GM19238 (cell line): ENCODE data around the gene AGTR1.
"Not testable (repeated sequence)": the region's sequence is repeated elsewhere in the genome, so short reads cannot be mapped to it uniquely, and the experiment has no call there.

Experiments used
- DNase-seq: peaks from one replicate; pipeline ENCODE4 v3.0.0; 2011; ENCODE audit warnings: low spot score; ENCODE audit not compliant: insufficient read length

The AGTR1 gene

DNA sequence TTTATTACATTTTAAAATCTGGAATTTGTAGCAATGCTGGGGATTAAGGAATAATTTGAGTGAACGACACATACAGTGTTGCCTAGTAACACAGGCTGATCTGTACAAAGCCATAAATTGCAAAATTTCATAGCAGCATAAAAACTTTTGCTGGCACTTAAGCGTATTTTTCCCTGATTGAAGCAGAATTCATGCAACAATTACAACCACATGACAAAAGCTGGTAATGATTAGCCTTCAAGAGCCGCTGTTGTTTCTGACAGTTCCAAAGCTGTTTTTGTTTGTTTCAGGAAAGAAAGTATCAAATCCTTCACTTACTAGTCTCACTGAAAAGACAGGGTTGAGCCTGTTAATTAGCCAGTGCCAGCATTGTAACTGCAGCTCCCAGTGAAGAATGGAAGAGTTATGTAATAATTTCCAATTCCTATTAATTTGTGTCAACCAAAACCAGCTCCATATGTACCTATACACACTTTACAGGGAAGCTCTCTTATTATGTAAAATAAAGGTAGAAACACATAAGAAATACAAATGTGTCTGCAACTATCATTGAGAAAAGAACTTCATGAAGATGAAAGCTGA, 60.7 kb downstream of the AGTR1 start:
- no peak for DNase-seq

GRCh38 chr3:148759430-148759829, 61.7 kb downstream of the AGTR1 start:
- DNase-seq, result no peak

DNA sequence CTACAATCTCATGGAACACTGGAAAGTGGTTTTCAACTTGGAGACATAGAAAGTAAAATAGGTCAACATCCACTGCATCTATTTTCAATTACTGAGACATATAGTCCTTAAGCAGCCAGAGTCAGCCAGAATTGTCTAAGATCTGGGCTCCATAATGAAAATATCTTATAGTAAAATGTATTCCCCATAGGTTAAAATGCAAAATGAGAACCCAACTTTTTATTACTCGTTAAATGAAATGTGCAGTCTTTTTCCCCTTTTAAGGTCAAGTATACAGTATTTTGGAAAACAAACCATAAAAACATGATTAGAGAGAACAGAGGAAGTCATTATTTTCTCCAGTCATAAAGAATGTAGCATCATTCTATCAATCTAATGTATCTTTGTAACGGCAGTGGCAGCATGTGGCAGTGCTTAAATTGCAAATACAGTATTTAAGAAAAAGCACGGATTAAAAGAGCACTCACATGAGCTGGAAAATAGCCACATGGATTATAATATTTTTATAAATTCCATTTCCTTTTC, 65.5 kb downstream of the AGTR1 start:
- no peak for DNase-seq

- no peak for DNase-seq
These were observed 66.6 kb downstream of the AGTR1 start for GRCh38 chr3:148763986-148764935.

DNA sequence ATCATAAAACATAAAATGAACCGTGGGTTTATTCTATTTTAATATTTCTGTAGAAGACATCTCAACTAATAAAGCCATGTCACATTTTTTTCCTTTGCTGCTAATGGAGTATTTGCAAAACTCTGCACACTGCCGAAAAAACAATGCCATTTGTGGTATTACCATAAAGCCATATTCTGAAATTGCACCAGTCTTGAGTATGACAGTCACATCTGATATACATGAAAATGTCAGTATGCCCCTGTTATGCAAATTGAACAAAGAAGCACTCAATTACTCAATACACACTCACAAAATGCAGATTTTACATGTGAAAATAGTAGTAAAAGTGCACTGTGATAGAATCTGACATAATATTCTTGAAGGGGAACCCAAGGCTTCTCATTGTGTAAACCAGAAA, 74.7 kb downstream of the AGTR1 start:
- DNase-seq, result no peak

GRCh38 chr3:148772835-148773234, 75.1 kb downstream of the AGTR1 start:
- DNase-seq, result no peak

DNA sequence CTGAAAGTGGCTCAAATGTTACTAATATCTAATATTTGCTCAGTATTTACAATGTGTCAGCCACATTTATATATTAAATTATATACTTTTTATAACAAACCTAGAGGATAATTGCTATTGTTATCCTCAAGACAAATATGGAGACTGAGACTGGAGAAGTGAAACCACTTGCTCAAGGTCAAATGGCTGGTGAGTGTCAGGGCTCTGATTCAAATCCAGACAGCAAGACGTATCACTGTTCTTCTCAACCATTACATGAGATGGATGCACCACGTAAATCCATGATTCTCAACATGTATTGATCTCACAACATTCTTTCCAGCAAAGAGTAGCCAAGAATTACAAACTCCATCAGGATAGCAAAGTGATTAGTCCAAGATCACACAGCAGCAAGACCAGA, 76.1 kb downstream of the AGTR1 start:
- no peak for DNase-seq

DNA sequence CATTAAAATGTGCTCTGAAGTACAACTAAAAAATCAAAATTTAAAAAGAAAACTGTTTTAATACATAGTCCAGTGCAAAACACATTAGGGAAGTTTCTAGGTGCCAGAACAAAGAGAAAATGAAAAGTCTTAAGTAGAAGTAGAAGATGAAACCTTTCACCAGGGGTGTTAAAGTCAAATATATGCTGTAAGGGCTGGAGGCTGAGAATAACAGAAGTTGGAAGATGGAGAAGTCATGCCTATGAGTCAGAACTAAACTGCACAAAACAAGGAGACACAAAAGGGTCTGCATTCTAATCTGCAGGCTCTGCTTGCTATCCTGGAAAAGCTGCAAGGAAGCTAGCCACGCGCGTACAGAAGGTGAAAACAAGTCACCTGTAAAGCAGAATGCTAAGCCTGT, 81.2 kb downstream of the AGTR1 start:
- DNase-seq, result no peak

- DNase-seq, result not testable (repeated sequence)
These were observed 87.3 kb downstream of the AGTR1 start for GRCh38 chr3:148785026-148785425.

GRCh38 chr3:148786159-148786558, 88.5 kb downstream of the AGTR1 start:
- not testable (repeated sequence) for DNase-seq

- DNase-seq, result no peak
These were observed 91.4 kb downstream of the AGTR1 start for GRCh38 chr3:148789146-148789545.

DNA sequence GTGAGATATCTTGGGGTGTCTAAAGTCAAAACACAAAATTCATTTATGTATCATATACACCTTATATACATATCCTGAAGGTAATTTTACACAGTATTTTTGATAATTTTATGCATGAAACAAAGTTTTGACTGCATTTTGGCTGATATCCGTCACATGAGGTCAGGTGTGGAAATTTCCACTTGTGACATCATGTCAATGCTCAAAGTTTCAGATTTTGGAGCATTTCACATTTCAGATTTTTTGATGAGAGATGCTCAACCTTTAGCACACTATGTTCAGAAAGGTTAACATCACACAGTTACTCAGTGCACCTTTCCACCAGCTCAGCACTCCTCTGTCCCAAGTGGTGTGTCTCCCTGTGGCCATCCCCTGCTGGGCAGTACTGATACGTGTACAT, 92.2 kb downstream of the AGTR1 start:
- no peak for DNase-seq

DNA sequence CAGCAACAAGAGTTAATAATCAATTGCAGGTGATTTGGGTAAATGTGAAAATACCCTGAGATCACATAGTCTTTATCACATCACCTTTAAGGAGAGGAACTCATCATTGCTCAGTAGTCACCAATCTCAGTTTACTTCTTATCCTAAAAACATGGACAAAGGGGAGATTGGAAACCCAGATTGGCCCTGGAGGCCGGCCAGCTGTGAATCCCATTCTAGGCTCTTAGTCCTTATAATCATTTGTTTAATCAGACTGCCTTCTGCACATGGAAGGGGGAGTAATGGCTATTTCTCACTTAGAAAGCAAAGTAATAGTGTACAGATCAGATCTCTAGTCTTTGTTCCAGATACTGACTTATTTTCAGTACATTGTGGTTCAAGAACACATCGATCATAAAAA, 92.7 kb downstream of the AGTR1 start:
- DNase-seq, result no peak

- no peak for DNase-seq
These were observed 93.4 kb downstream of the AGTR1 start for GRCh38 chr3:148790851-148791735.

GRCh38 chr3:148791920-148792319, 94.2 kb downstream of the AGTR1 start:
- DNase-seq, result no peak

DNA sequence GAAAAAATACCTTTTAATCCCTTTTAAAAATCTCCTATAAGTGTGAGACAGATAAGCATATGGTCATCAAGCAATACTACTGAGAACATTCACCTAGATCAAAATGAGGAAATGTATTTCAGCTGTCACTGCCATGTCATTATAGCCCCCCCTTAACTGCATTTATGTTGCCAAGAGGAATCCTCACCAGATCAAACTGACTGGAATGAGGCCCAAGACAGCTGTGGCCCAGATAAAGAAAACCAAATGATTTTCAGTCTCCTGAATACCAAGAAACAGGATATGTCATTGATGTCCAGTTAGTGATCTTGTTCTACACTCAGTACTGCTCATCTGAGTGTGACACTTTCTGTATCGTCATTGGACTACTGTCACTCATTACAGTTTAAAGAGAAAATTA, 94.8 kb downstream of the AGTR1 start:
- no peak for DNase-seq
